GM18951 (cell line): ENCODE data around the gene MLXIPL.
A peak's percentile ranks its signal among the peaks of the same experiment; 100 is the strongest.
"Not testable (repeated sequence)": the region's sequence is repeated elsewhere in the genome, so short reads cannot be mapped to it uniquely, and the experiment has no call there.

Experiments
- POLR2A ChIP-seq: IDR thresholded peaks from 4 replicates; pipeline ENCODE4 v1.6.1; 2011; ENCODE audit warnings: mild to moderate bottlenecking; ENCODE audit not compliant: insufficient read length, insufficient read depth; ENCODE audit errors: extremely low read depth
- in situ Hi-C: fragments of 300-500 bp; cut with MboI; formaldehyde crosslinking; loops from one replicate; pipeline ENCODE4 v1.12.0; 2022; ENCODE audit warnings: low sequenced_read_pairs, mixed read lengths, inconsistent platforms; ENCODE audit not compliant: unreplicated experiment

The MLXIPL gene

GRCh38 chr7:73570977-73571376 lies 53.3 kb downstream of the MLXIPL start:
- no peak for TF ChIP-seq POLR2A
- in situ Hi-C loops = no loop called here

GRCh38 chr7:73570521-73570920 lies 53.8 kb downstream of the MLXIPL start:
- no peak for TF ChIP-seq POLR2A
- in situ Hi-C loops = no loop called here

- in situ Hi-C loops = no loop called here
- no peak for TF ChIP-seq POLR2A
Measured at GRCh38 chr7:73569042-73569608, 55.2 kb downstream of the MLXIPL start.

- TF ChIP-seq POLR2A = no peak
- in situ Hi-C loops = no loop called here
Measured at GRCh38 chr7:73567846-73568685, 56.3 kb downstream of the MLXIPL start.

GRCh38 chr7:73567140-73567539 lies 57.2 kb downstream of the MLXIPL start:
- no peak for TF ChIP-seq POLR2A
- in situ Hi-C loops = no loop called here

- in situ Hi-C loops = not testable (repeated sequence)
Measured at GRCh38 chr7:73566431-73566830, 57.9 kb downstream of the MLXIPL start.

DNA sequence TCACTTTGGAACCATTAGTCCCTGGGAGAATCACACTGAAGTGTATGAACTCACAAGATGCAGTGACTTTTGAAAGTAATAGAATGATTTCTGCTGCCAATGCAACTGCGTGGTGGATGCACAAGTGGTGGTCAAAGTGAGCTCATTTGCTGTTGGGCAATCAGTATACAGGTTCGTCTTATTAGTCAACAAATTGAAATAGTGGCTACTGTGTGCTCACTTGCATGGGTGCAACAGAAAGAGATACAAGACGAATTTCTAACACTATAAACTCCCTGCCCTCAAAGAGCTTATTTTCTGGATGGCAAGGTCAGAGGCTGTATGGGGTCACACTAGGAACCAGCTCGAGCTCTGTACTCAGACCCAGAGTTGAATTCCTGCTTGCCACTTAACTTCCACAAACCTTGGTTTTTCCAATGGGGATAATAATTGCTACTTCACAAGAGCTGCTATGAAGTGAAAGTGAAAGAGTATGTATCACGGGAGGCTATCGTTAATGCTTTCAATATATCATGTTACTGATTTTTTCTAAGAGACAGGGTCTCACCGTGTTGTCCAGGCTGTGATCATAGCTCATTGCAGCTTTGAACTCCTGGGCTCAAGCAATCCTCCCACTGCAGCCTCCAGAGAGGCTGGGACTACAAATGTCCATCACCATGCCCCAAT lies 58.5 kb downstream of the MLXIPL start:
- no peak for TF ChIP-seq POLR2A
- in situ Hi-C loops = no loop called here

DNA sequence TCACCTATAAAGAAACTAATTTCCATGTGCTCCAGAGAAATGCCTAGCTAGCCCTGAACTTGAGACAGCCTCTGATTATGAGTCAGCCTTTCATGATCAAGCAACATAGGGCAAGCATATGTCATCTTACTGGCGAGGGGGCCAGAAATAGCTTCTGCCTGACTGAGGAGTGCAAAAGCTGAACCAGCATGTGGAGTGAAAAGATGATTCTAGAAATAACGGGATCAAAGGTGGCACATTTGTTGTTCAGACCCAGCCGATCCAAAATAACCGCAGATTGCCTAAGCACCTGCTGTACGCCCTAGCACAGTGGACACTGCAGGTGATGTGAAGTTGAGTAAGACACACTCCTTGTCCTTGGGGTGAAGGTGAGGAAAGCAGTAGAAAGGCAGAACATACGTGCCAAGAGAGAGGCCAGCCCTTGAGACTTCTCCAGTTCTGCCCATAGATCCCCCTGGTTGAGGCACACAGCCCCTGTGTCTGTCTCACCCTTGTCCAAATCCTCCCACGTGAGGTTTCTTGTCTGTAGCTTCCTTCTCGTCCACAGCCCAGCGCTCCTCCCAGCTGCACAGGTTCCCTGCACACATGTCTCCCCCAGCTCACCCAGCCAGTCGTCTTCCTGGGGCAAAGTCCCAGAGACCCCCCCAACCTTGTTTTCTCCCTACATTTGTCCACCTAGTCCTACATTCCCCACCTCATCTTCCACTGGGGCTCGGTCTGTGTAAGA lies 64.0 kb downstream of the MLXIPL start:
- in situ Hi-C loops = no loop called here

DNA sequence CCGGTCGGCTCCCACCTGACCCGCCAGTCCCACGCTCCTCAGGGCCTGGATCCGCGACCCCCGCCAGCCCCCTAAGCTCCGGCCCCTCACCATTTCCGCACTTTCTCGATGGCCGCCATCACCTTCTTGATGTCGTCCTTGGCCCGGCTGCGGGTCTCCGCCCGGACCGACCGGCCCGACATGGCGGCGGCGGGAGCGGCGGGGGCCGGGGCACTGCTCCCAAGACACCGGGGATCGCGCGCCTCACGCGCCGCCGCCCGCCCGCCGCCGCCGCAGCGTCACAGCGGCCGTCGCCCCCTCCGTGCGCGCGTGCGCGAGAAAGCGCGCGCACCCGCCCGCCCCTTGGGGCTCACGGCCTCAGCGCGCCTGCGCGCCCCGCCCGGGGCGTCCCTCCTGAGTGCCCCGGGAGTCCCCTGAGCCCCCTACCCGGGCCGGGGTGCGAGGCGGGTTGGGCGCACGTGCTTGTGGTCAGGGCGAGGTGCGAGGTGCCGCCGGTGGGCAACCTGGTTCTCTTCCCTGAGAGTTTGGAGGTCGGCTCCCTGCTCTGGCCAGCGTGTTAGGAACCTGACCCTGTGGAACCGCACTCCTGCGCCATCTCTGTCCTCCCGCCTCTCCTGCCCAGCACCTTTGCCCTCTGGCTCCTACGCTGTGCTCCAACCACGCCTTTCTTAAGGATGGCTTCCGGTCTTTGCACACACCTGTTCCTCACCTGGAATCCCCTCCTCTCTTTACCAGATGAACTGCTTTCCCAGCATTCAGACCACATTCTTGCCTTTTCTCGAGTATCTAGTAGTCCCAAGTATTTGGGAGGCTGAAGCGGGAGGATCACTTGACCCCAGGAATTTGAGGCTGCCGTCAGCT lies 66.7 kb downstream of the MLXIPL start, which contains the start of gene BCL7B:
Gene BCL7B, minus strand, starts transcription at position 294 of the 861 bp plus-strand sequence. Its CDS starts 112 bp downstream, at position 182.
- in situ Hi-C loops = no loop called here
- peak; percentile 84 for TF ChIP-seq POLR2A

More for the DNA sequence above, 64.0 kb downstream of the MLXIPL start:
- TF ChIP-seq POLR2A = no peak

DNA sequence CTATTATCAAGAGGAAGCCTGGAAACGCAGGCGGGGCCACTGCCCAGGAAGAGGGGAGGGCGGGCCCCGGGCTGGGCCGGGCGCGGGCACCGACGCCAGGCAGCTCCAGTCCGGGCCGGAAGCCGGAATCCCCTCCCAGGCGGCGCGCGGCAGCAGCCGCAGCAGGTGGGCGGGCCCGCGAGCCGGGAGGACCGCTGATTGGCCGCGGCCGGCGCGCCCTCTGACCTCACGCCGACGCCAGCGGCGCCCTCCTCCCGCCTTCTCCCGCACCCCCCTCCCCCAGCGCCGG lies 67.3 kb downstream of the MLXIPL start:
- no peak for TF ChIP-seq POLR2A
- in situ Hi-C loops = no loop called here

- in situ Hi-C loops = no loop called here
- no peak for TF ChIP-seq POLR2A
Measured at GRCh38 chr7:73556208-73557107, 67.9 kb downstream of the MLXIPL start.
